RWPE2 (cell line): ENCODE measurements around the gene FAM167B.
A peak's percentile ranks its signal among the peaks of the same experiment; 100 is the strongest.

Experiments used
- ATAC-seq: fragments of 200-7000 bp; cut with Tn5 transposase; 3 replicates; pipeline ENCODE4 v1.9.1; 2021; ENCODE audit warnings: low read depth
- DNase-seq: peaks from one replicate; pipeline ENCODE4 v3.0.0-alpha.2; 2020; ENCODE audit warnings: low spot score
- H3K27ac ChIP-seq: fragments of 450-650 bp; 2 replicates; pipeline ENCODE4 v1.5.1; 2017; ENCODE audit warnings: mild to moderate bottlenecking; ENCODE audit not compliant: poor library complexity, severe bottlenecking
- H3K27me3 ChIP-seq: fragments of 250-450 bp; sonication (Bioruptor Pico); 2 replicates; pipeline ENCODE4 v1.5.1; 2021; ENCODE audit warnings: mild to moderate bottlenecking, moderate library complexity; ENCODE audit not compliant: insufficient read depth, poor library complexity, severe bottlenecking
- H3K36me3 ChIP-seq: fragments of 250-450 bp; sonication (Bioruptor Pico); 2 replicates; pipeline ENCODE4 v1.5.1; 2020; ENCODE audit warnings: low read depth, mild to moderate bottlenecking, moderate library complexity
- H3K4me1 ChIP-seq: fragments of 250-450 bp; sonication (Bioruptor Pico); 2 replicates; pipeline ENCODE4 v1.5.1; 2021; ENCODE audit warnings: mild to moderate bottlenecking, moderate library complexity; ENCODE audit not compliant: insufficient read depth, poor library complexity, severe bottlenecking
- H3K4me3 ChIP-seq: fragments of 250-450 bp; sonication (Bioruptor Pico); 2 replicates; pipeline ENCODE4 v1.5.1; 2021; ENCODE audit warnings: mild to moderate bottlenecking, moderate library complexity; ENCODE audit not compliant: severe bottlenecking
- H3K9me3 ChIP-seq: fragments of 250-450 bp; sonication (Bioruptor Pico); 2 replicates; pipeline ENCODE4 v1.5.1; 2021; ENCODE audit warnings: mild to moderate bottlenecking, moderate library complexity; ENCODE audit not compliant: severe bottlenecking
- TF ChIP-seq, protein P1 (sequence below): fragments of 450-650 bp; IDR thresholded peaks from one replicate; pipeline ENCODE4 v1.5.1; 2017; ENCODE audit warnings: mild to moderate bottlenecking, moderate library complexity; ENCODE audit not compliant: poor library complexity, severe bottlenecking

The FAM167B gene

DNA sequence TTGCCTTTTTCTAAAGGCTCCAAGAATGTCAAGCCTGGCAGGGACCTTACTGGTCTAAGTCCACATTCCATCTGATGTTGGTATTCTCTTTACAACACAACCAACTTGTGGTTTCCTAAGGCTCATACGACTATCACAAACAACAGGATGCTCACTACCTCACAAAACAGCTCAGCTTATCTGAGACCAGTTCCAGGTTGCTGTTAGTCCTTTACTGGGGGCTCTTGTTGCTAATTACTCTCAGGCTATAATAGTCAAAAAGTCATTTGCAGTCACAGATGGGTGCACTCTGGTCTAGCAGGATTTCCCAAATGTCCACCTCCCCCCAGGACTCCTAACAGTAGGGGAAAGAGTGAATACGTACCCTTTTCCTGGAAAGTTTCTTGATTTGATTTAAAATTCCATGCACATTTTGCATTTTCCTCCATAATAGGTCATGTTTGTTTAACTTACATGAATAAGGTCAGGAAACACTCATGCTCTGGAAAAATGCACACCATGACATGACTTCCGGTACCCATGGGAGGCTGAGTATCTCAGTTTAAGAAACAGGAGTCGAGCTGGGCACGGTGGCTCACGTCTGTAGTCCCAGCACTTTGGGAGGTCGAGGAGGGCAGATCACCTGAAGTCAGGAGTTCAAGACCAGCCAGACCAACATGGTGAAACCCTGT, 20.0 kb downstream of the FAM167B start:
- ATAC-seq, result no peak
- no peaks in the 10 kb centered on the region for H3K27me3 ChIP-seq
- H3K27ac ChIP-seq, result no peak overlapping the region
- TF ChIP-seq, protein P1, sequence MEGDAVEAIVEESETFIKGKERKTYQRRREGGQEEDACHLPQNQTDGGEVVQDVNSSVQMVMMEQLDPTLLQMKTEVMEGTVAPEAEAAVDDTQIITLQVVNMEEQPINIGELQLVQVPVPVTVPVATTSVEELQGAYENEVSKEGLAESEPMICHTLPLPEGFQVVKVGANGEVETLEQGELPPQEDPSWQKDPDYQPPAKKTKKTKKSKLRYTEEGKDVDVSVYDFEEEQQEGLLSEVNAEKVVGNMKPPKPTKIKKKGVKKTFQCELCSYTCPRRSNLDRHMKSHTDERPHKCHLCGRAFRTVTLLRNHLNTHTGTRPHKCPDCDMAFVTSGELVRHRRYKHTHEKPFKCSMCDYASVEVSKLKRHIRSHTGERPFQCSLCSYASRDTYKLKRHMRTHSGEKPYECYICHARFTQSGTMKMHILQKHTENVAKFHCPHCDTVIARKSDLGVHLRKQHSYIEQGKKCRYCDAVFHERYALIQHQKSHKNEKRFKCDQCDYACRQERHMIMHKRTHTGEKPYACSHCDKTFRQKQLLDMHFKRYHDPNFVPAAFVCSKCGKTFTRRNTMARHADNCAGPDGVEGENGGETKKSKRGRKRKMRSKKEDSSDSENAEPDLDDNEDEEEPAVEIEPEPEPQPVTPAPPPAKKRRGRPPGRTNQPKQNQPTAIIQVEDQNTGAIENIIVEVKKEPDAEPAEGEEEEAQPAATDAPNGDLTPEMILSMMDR, result no peak
- no peak for DNase-seq
- H3K4me1 ChIP-seq, result no peaks in the 10 kb centered on the region
- H3K36me3 ChIP-seq, result no peaks in the 10 kb centered on the region
- H3K4me3 ChIP-seq, result no peak overlapping the region
- no peaks in the 10 kb centered on the region for H3K9me3 ChIP-seq

DNA sequence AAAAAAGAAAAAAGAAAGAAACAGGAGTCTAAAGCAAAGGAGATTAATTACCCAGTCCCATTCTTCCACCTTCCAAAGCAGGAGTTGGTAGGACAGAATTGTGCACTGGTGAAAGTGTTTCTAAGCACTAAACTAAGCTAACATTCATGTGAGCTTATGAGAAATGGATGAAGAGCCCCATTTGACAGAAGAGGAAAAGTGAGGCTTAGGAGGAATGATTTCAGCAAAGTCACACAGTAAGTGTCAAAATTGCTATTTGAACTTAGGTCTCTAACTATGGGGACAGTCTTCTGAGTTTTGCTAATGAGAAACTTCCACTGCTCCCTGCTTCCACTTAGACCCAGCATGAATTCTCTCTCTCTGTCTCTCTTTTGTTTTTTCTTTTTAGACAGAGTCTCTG, 22.7 kb downstream of the FAM167B start:
- no peak overlapping the region for H3K27ac ChIP-seq
- no peak for ATAC-seq
- peaks cover 13% of the 10 kb centered on the region for H3K4me1 ChIP-seq

DNA sequence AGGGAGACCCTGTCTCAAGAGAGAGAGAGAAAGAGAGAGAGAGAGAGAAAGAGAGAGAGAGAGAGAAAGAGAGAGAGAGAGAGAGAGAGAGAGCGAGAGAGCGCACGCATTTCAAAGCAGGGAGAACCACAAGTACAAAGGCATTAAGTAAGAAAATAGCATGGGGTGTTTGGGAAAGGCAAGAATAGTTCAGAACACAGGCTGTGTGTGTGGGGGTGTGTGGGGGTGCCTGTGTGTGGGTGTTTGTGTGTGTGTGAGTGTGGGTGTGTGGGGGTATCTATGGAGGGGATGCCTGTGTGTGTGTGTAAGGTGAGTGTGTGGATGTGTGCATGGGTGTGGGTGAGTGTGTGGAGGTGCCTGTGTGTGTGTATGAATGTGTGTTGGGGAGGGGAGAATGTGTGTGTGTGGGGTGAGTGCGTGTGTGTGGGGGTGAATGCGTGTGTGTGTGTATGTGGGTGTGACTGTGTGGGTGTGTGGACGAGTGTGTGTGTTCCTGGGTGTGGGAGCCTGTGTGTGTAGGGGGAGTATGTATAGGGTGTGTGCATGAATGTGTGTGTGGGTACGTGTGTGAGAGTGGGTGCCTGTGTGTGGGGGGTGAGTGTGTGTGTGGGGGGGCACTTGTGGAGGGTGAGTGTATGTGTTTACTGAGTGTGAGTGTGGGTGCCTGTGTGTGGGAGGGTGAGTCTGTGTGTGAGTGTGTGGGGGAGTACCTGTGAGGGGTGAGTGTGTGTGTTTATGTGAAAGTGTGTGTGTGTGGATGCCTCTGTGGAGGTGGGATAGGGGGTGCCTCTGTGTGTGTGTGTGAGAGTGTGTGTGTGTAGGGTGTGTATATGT, 25.8 kb downstream of the FAM167B start:
- peaks cover 13% of the 10 kb centered on the region for H3K4me1 ChIP-seq
- H3K4me3 ChIP-seq, result no peak overlapping the region
- H3K27ac ChIP-seq, result no peak overlapping the region
- TF ChIP-seq, protein P1, result no peak
- no peaks in the 10 kb centered on the region for H3K36me3 ChIP-seq
- H3K9me3 ChIP-seq, result no peaks in the 10 kb centered on the region
- no peak for ATAC-seq
- H3K27me3 ChIP-seq, result no peaks in the 10 kb centered on the region
- no peak for DNase-seq

More for the DNA sequence above, 22.7 kb downstream of the FAM167B start:
- H3K9me3 ChIP-seq, result no peaks in the 10 kb centered on the region
- TF ChIP-seq, protein P1, result no peak
- no peak overlapping the region for H3K4me3 ChIP-seq
- H3K36me3 ChIP-seq, result no peaks in the 10 kb centered on the region
- no peaks in the 10 kb centered on the region for H3K27me3 ChIP-seq
- DNase-seq, result no peak

DNA sequence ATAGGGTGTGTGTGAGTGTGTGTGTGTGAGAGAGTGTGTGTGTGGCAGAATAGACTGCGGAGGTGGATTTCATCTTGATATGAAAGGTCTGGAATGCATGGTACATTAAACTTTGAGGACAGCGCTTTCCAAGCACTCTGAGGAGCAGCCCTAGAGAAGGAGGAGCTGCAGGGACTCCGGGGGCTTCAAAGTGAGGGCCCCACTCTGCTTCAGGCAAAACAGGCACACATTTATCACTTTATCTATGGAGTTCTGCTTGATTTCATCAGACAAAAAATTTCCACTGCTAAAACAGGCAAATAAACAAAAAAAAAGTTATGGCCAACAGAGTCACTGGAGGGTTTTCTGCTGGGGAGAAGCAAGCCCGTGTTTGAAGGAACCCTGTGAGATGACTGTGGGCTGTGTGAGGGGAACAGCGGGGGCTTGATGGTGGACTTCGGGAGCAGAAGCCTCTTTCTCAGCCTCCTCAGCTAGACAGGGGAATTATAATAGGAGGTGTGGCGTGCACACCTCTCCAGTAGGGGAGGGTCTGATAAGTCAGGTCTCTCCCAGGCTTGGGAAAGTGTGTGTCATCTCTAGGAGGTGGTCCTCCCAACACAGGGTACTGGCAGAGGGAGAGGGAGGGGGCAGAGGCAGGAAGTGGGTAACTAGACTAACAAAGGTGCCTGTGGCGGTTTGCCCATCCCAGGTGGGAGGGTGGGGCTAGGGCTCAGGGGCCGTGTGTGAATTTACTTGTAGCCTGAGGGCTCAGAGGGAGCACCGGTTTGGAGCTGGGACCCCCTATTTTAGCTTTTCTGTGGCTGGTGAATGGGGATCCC, 26.6 kb downstream of the FAM167B start:
- peaks cover 13% of the 10 kb centered on the region for H3K4me1 ChIP-seq
- peak overlapping the region; percentile 26 for H3K27ac ChIP-seq
- DNase-seq (peak; percentile 92), ATAC-seq (peak; percentile 99)
- no peaks in the 10 kb centered on the region for H3K9me3 ChIP-seq
- no peak overlapping the region for H3K4me3 ChIP-seq
- no peaks in the 10 kb centered on the region for H3K36me3 ChIP-seq
- no peaks in the 10 kb centered on the region for H3K27me3 ChIP-seq
- TF ChIP-seq, protein P1, result no peak
